Glutamatergic neuron (in vitro differentiated cells): Measurements from ENCODE around the gene RPRM. TPM values are rescaled to one million over a fixed set of nuclear protein-coding genes. Genes with fewer than 3 reads are reported as not detected.

Source experiments
- DNase-seq: peaks from one replicate; pipeline ENCODE4 v3.0.0; 2022
- H3K27ac Mint-ChIP-seq: one replicate; pipeline ENCODE4 v1.8.0; 2020; ENCODE audit warnings: mild to moderate bottlenecking, mixed read lengths, inconsistent platforms; ENCODE audit not compliant: unreplicated experiment
- H3K27me3 Mint-ChIP-seq: one replicate; pipeline ENCODE4 v1.8.0; 2020; ENCODE audit warnings: mild to moderate bottlenecking, moderate library complexity, mixed read lengths, inconsistent platforms; ENCODE audit not compliant: unreplicated experiment
- H3K36me3 Mint-ChIP-seq: one replicate; pipeline ENCODE4 v1.8.0; 2020; ENCODE audit warnings: mild to moderate bottlenecking, mixed read lengths, inconsistent platforms; ENCODE audit not compliant: unreplicated experiment
- H3K4me1 Mint-ChIP-seq: one replicate; pipeline ENCODE4 v1.8.0; 2020; ENCODE audit warnings: mild to moderate bottlenecking, low read depth, mixed read lengths, inconsistent platforms; ENCODE audit not compliant: unreplicated experiment
- H3K4me3 Mint-ChIP-seq: one replicate; pipeline ENCODE4 v1.8.0; 2020; ENCODE audit warnings: mild to moderate bottlenecking, mixed read lengths, inconsistent platforms; ENCODE audit not compliant: unreplicated experiment
- H3K9me3 Mint-ChIP-seq: one replicate; pipeline ENCODE4 v1.8.0; 2020; ENCODE audit warnings: mild to moderate bottlenecking, moderate library complexity, mixed read lengths, inconsistent platforms; ENCODE audit not compliant: unreplicated experiment
- CTCF ChIP-seq: fragments of 200-600 bp; sonication (generic); IDR thresholded peaks from one replicate; pipeline ENCODE4 v1.5.0; 2021; ENCODE audit not compliant: partially characterized antibody, unreplicated experiment
- total RNA-seq: library from RNA; stranded (reverse); fragmentation: NEBNext Ultra II Directional; extraction: Animal tissue kit (Norgen Biotek cat#: 25700); gene quantifications from one replicate; pipeline ENCODE4 v1.2.1, GENCODE V29; 2021; ENCODE audit not compliant: unreplicated experiment

Gene RPRM
- total RNA-seq, 1 donor from 2014 or later: 95.9 TPM

DNA sequence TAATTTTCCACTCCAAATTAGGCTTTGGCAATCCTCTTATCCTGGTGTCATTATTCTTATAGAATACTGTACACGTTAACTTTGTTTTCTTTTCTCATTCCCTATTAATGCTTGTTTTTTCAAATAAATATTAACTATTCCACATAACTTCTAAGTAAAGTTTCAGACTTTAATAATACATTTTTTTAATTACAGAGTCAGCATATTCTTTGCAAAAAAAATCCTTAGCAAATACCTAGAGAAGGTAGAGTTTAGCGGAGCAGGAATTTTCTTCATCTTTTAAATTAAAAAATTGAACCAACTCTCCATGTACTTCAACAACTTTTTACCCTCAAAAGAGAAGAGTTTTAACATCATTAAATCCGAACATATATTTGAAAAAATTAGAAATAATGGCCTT, 45.2 kb downstream of the RPRM start:
- Mint-ChIP-seq H3K4me3 (no peak overlapping the region), H3K27ac (no peak overlapping the region), H3K27me3 (no peaks in the 10 kb centered on the region), H3K36me3 (no peaks in the 10 kb centered on the region), H3K4me1 (no peaks in the 10 kb centered on the region), H3K9me3 (no peaks in the 10 kb centered on the region)
- DNase-seq: no peak
- no peak for TF ChIP-seq CTCF

- DNase-seq: no peak
- Mint-ChIP-seq H3K27me3 (no peaks in the 10 kb centered on the region), H3K4me1 (no peaks in the 10 kb centered on the region), H3K27ac (no peak overlapping the region), H3K9me3 (no peaks in the 10 kb centered on the region), H3K4me3 (no peak overlapping the region), H3K36me3 (no peaks in the 10 kb centered on the region)
- no peak for TF ChIP-seq CTCF
Observed at GRCh38 chr2:153432381-153432780, 46.2 kb downstream of the RPRM start.

DNA sequence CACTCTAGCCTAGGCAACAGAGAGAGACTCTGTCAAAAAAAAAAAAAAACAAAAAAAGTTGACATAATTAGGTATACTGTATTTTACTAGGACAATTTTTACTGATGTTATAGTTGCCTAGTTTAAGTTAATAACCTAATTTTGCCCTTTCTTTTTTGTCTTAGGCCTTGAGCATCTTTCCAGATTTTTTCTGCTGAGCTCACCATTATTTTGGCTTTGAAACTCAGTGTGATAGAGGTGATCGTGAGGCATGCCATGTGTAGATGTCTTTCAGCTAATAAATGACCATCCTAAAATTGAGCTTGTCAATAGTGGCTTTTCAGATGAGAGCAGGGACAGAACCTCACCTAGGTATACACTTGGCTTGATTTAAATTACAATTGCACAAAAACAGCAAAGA, 47.4 kb downstream of the RPRM start:
- no peak for TF ChIP-seq CTCF
- H3K4me3 Mint-ChIP-seq: no peak overlapping the region
- no peak overlapping the region for H3K27ac Mint-ChIP-seq
- no peaks in the 10 kb centered on the region for H3K4me1 Mint-ChIP-seq
- no peaks in the 10 kb centered on the region for H3K36me3 Mint-ChIP-seq
- no peaks in the 10 kb centered on the region for H3K9me3 Mint-ChIP-seq
- DNase-seq: no peak
- H3K27me3 Mint-ChIP-seq: no peaks in the 10 kb centered on the region
